SK-MEL-5 (cell line): ENCODE data around the gene CD180. TPM values are rescaled to one million over a fixed set of nuclear protein-coding genes. Genes with fewer than 3 reads are reported as not detected.

ENCODE experiments used
- DNase-seq: peaks from one replicate; pipeline ENCODE4 v3.0.0-alpha.2; 2016; ENCODE audit warnings: low read depth, low spot score
- in situ Hi-C: cut with HindIII; loops from 2 replicates; pipeline ENCODE4 v1.10.0; 2016; ENCODE audit warnings: low sequenced_read_pairs, high pct_unique_total_duplicates, low pct_unique_long_range_greater_than_20kb
- polyA plus RNA-seq, 2 experiments: library from polyadenylated mRNA; depleted of rRNA; stranded (reverse); fragments of >200 nt; gene quantifications; 2 replicates each; pipeline ENCODE4 v1.2.3, GENCODE V29; 2015
- total RNA-seq: library from RNA; depleted of rRNA; stranded (reverse); fragments of >200 nt; shearing (Covaris generic); gene quantifications from 2 replicates; pipeline ENCODE4 v1.2.3, GENCODE V29; 2014; rRNA removed

The CD180 gene
- not detected in 2 replicates for total RNA-seq
- polyA plus RNA-seq (2015; cell fraction: cytosol; rRNA removed) = not detected in 2 replicates
- polyA plus RNA-seq (2015; cell fraction: nucleus; rRNA removed) = not detected in 2 replicates

GRCh38 chr5:67196537-67197059 is at the start of gene CD180:
TSS of gene CD180 (minus strand) at chr5:67196799. CDS start at chr5:67196641, 158 bp downstream.
- DNase-seq = no peak
- in situ Hi-C loops = no loop called here

GRCh38 chr5:67246108-67246507 is 49.5 kb upstream of the CD180 start:
- in situ Hi-C loops = no loop called here
- peak; percentile 71 for DNase-seq

- in situ Hi-C loops = no loop called here
- DNase-seq = no peak
Measured at GRCh38 chr5:67245259-67245846, 48.8 kb upstream of the CD180 start.

- in situ Hi-C loops = no loop called here
- no peak for DNase-seq
Measured at GRCh38 chr5:67244345-67244793, 47.8 kb upstream of the CD180 start.

- in situ Hi-C loops = no loop called here
- no peak for DNase-seq
Measured at GRCh38 chr5:67243944-67244343, 47.3 kb upstream of the CD180 start.

GRCh38 chr5:67243349-67243748 is 46.8 kb upstream of the CD180 start:
- in situ Hi-C loops = no loop called here
- DNase-seq = no peak

- in situ Hi-C loops = no loop called here
- no peak for DNase-seq
Measured at GRCh38 chr5:67241326-67241725, 44.7 kb upstream of the CD180 start.

- in situ Hi-C loops = no loop called here
Measured at GRCh38 chr5:67240846-67241245, 44.2 kb upstream of the CD180 start.

GRCh38 chr5:67240065-67240464 is 43.5 kb upstream of the CD180 start:
- DNase-seq = no peak
- in situ Hi-C loops = no loop called here

More at GRCh38 chr5:67240846-67241245, 44.2 kb upstream of the CD180 start:
- no peak for DNase-seq

- in situ Hi-C loops = no loop called here
- DNase-seq = no peak
Measured at GRCh38 chr5:67238191-67238590, 41.6 kb upstream of the CD180 start.

GRCh38 chr5:67235399-67236110 is 39.0 kb upstream of the CD180 start:
- in situ Hi-C loops = no loop called here
- no peak for DNase-seq

- in situ Hi-C loops = no loop called here
Measured at GRCh38 chr5:67234671-67235176, 38.1 kb upstream of the CD180 start.

GRCh38 chr5:67233075-67233474 is 36.5 kb upstream of the CD180 start:
- DNase-seq = no peak
- in situ Hi-C loops = no loop called here

More at GRCh38 chr5:67234671-67235176, 38.1 kb upstream of the CD180 start:
- no peak for DNase-seq

GRCh38 chr5:67223211-67223610 is 26.6 kb upstream of the CD180 start:
- in situ Hi-C loops = no loop called here
- DNase-seq = no peak

GRCh38 chr5:67222243-67223025 is 25.8 kb upstream of the CD180 start:
- in situ Hi-C loops = no loop called here

GRCh38 chr5:67221487-67222242 is 25.1 kb upstream of the CD180 start:
- no peak for DNase-seq
- in situ Hi-C loops = no loop called here

More at GRCh38 chr5:67222243-67223025, 25.8 kb upstream of the CD180 start:
- no peak for DNase-seq

- no peak for DNase-seq
- in situ Hi-C loops = no loop called here
Measured at GRCh38 chr5:67216564-67216963, 20.0 kb upstream of the CD180 start.
